ENCODE data around the gene CHRDL1.

The CHRDL1 gene

DNA sequence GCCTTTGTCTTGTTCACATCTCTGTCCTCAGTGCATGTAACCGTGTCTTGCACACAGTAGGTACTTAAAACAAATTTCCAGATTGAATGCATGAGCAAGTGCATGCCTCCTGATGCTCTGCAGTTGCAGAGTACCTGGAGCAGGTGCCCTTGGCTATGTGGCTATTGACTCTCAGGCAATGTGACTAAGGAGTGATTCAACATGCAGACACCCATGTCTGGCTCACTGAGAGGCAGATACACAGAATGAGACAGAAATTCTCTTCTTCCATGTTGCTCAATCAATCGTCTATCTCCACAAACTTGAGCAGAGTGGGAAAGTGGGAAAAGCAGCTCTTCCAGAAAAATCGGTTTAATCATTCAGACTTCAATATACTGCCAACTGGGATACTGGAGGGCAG, 111.0 kb downstream of the CHRDL1 start:
- no peak for DNase-seq (ENCODE audit: low read depth, low spot score)
- Histone ChIP-seq H3K9ac (ENCODE audit: insufficient read length, low read depth) (no peak overlapping the region), H3K36me3 (ENCODE audit: insufficient read depth, insufficient read length, low read length) (no peaks in the 10 kb centered on the region), H3K4me1 (ENCODE audit: insufficient read depth, insufficient read length) (no peaks in the 10 kb centered on the region), H3K9me3 (ENCODE audit: insufficient read depth, low read length) (no peaks in the 10 kb centered on the region), H3K27me3 (ENCODE audit: insufficient read depth, insufficient read length) (no peaks in the 10 kb centered on the region), H3K4me3 (ENCODE audit: insufficient read length, low read depth) (no peak overlapping the region)
- no peak for TF ChIP-seq SUZ12 (IDR thresholded peaks at IDR 0.05; ENCODE audit: extremely low read depth, insufficient read depth, insufficient read length)
- TF ChIP-seq YY1 (IDR thresholded peaks at IDR 0.05; ENCODE audit: insufficient read depth, insufficient read length), result no peak
- no peak for TF ChIP-seq ZNF274 (IDR thresholded peaks at IDR 0.05; ENCODE audit: low read depth, low read length)

DNA sequence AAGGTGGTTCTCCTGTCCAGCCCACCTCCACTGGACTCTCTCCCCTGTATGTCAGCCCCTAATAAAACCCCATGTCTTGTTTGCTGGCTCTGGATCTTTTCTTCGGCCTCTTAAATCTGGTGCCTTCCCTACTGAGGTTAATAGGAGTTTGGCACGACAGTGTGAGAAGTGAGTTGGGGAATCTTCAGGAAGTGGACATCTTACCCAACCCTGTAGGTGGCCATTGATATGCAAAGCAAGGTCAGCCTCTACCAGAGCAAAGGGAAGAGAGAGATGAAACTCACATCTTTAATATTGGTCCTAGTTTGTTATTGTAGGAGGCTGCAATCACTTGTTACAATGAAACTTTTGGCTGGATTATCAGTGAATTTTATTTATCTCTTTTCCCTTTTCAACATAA, 111.7 kb downstream of the CHRDL1 start:
- no peaks in the 10 kb centered on the region for H3K27me3 ChIP-seq (ENCODE audit: insufficient read depth, insufficient read length)
- no peak overlapping the region for H3K9ac ChIP-seq (ENCODE audit: insufficient read length, low read depth)
- H3K4me1 ChIP-seq (ENCODE audit: insufficient read depth, insufficient read length), result no peaks in the 10 kb centered on the region
- no peak for TF ChIP-seq SUZ12 (IDR thresholded peaks at IDR 0.05; ENCODE audit: extremely low read depth, insufficient read depth, insufficient read length)
- TF ChIP-seq YY1 (IDR thresholded peaks at IDR 0.05; ENCODE audit: insufficient read depth, insufficient read length), result no peak
- TF ChIP-seq ZNF274 (IDR thresholded peaks at IDR 0.05; ENCODE audit: low read depth, low read length), result no peak
- H3K9me3 ChIP-seq (ENCODE audit: insufficient read depth, low read length), result no peaks in the 10 kb centered on the region
- no peaks in the 10 kb centered on the region for H3K36me3 ChIP-seq (ENCODE audit: insufficient read depth, insufficient read length, low read length)
- no peak overlapping the region for H3K4me3 ChIP-seq (ENCODE audit: insufficient read length, low read depth)
- peak; percentile 32 for DNase-seq (ENCODE audit: low read depth, low spot score)

DNA sequence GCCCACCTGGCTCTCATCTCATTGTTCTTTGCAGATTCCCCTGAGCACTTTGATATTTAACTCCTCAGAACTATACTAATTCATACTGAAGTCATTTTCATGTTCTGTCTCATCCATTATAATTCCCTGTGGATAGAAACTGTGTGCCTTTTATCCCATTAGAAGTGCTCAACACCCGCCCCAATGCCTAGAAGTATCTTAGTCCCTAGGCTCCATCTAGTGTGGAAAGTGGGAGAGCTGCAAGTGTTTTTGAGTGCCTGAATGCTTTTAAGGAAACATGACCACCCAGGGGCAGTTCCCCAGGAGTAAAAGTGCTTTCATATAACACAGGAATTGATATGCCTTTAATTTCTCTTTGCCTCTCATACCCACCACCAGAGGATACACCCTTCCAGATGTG, 117.0 kb downstream of the CHRDL1 start:
- no peak for TF ChIP-seq YY1 (IDR thresholded peaks at IDR 0.05; ENCODE audit: insufficient read depth, insufficient read length)
- TF ChIP-seq SUZ12 (IDR thresholded peaks at IDR 0.05; ENCODE audit: extremely low read depth, insufficient read depth, insufficient read length), result no peak
- no peak for TF ChIP-seq ZNF274 (IDR thresholded peaks at IDR 0.05; ENCODE audit: low read depth, low read length)
- no peak for DNase-seq (ENCODE audit: low read depth, low spot score)
- Histone ChIP-seq H3K27me3 (ENCODE audit: insufficient read depth, insufficient read length) (no peaks in the 10 kb centered on the region), H3K4me1 (ENCODE audit: insufficient read depth, insufficient read length) (no peaks in the 10 kb centered on the region), H3K9me3 (ENCODE audit: insufficient read depth, low read length) (no peaks in the 10 kb centered on the region), H3K9ac (ENCODE audit: insufficient read length, low read depth) (no peak overlapping the region), H3K36me3 (ENCODE audit: insufficient read depth, insufficient read length, low read length) (no peaks in the 10 kb centered on the region), H3K4me3 (ENCODE audit: insufficient read length, low read depth) (no peak overlapping the region)

DNA sequence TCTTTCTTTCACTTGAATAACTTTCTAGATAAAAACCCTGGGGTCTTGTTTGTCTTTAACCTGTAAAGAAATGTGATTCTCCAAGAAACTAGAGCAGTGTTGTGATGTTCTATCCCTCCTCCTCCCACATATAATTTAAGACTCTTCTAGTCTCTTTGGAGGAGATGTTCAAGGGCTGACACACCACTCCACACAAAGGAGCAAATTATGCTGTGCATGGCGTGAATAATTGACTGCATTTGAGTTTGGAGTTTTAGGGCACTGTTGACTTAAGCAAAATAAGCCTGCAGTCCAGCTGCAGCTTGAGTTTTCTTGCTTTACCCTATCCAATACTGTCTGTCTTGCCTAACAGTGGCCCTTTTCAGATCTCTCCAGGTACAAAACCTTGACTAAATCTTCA, 119.7 kb downstream of the CHRDL1 start:
- DNase-seq (ENCODE audit: low read depth, low spot score), result no peak
- Histone ChIP-seq H3K9ac (ENCODE audit: insufficient read length, low read depth) (no peak overlapping the region), H3K27me3 (ENCODE audit: insufficient read depth, insufficient read length) (no peaks in the 10 kb centered on the region), H3K4me3 (ENCODE audit: insufficient read length, low read depth) (no peak overlapping the region), H3K4me1 (ENCODE audit: insufficient read depth, insufficient read length) (no peaks in the 10 kb centered on the region), H3K36me3 (ENCODE audit: insufficient read depth, insufficient read length, low read length) (no peaks in the 10 kb centered on the region), H3K9me3 (ENCODE audit: insufficient read depth, low read length) (no peaks in the 10 kb centered on the region; the same call in 1 of the 2 replicates)
- no peak for TF ChIP-seq SUZ12 (IDR thresholded peaks at IDR 0.05; ENCODE audit: extremely low read depth, insufficient read depth, insufficient read length)
- no peak for TF ChIP-seq ZNF274 (IDR thresholded peaks at IDR 0.05; ENCODE audit: low read depth, low read length)
- no peak for TF ChIP-seq YY1 (IDR thresholded peaks at IDR 0.05; ENCODE audit: insufficient read depth, insufficient read length)

DNA sequence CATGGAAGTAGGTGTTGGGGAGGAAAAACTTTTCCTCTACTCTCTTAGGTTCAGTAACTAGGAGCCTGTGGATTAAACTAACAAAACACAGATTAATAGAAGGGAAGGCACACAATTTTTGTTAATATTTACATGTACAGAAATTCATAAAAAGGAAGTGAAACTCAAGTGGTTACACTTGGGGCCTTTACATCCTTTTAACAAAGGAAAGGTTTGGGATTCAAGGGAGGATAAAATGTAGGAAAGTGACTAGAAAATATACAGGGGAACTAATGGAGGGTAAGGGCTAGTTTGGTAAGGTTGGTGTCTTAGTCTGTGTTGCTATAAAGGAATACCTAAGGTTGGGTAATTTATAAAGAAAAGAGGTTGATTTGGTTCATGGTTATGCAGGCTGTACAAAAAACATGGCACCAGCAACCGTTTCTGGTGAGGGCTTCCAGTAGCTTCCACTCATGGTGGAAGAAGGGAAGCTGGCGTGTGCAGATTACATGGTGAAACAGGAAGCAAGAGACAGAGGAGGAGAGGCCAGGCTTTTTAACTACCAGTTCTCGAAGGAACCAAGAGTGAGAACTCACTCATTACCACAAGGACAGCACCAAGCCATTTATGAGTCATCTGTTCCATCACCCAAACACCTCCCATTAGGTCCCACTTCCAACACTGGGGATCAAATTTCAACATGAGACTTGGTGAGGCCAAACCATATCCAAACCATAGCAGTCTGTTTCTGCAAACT, 124.4 kb downstream of the CHRDL1 start:
- TF ChIP-seq YY1 (IDR thresholded peaks at IDR 0.05; ENCODE audit: insufficient read depth, insufficient read length) (no peak), SUZ12 (IDR thresholded peaks at IDR 0.05; ENCODE audit: extremely low read depth, insufficient read depth, insufficient read length) (no peak), ZNF274 (IDR thresholded peaks at IDR 0.05; ENCODE audit: low read depth, low read length) (no peak)
- DNase-seq (ENCODE audit: low read depth, low spot score), result no peak
- H3K4me1 ChIP-seq (ENCODE audit: insufficient read depth, insufficient read length), result no peaks in the 10 kb centered on the region
- H3K9ac ChIP-seq (ENCODE audit: insufficient read length, low read depth), result no peak overlapping the region
- no peaks in the 10 kb centered on the region; the same call in 1 of the 2 replicates for H3K9me3 ChIP-seq (ENCODE audit: insufficient read depth, low read length)
- no peak overlapping the region for H3K4me3 ChIP-seq (ENCODE audit: insufficient read length, low read depth)
- no peaks in the 10 kb centered on the region for H3K27me3 ChIP-seq (ENCODE audit: insufficient read depth, insufficient read length)
- H3K36me3 ChIP-seq (ENCODE audit: insufficient read depth, insufficient read length, low read length), result no peaks in the 10 kb centered on the region

DNA sequence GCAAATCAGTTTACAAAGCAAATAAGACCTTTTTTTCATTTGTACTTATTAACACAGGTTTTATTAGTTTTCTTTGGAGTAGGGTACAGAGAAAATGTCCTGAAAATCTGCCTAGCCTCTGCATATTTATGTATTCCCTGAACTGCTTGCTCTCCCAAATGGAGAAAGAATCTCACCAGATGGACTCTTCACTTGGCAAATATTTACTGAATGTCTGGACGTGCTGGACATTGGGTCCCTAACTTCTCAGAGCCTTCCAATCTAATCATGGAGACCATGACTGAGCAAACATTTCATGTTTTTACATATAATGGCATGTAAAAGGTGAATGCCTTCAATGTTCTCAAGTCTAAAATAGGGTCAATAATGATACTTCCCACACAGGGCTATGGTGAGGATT, 126.0 kb downstream of the CHRDL1 start:
- H3K36me3 ChIP-seq (ENCODE audit: insufficient read depth, insufficient read length, low read length), result no peaks in the 10 kb centered on the region
- H3K9ac ChIP-seq (ENCODE audit: insufficient read length, low read depth), result no peak overlapping the region
- no peak for TF ChIP-seq YY1 (IDR thresholded peaks at IDR 0.05; ENCODE audit: insufficient read depth, insufficient read length)
- TF ChIP-seq SUZ12 (IDR thresholded peaks at IDR 0.05; ENCODE audit: extremely low read depth, insufficient read depth, insufficient read length), result no peak
- TF ChIP-seq ZNF274 (IDR thresholded peaks at IDR 0.05; ENCODE audit: low read depth, low read length), result no peak
- no peaks in the 10 kb centered on the region for H3K4me1 ChIP-seq (ENCODE audit: insufficient read depth, insufficient read length)
- H3K4me3 ChIP-seq (ENCODE audit: insufficient read length, low read depth), result no peak overlapping the region
- H3K27me3 ChIP-seq (ENCODE audit: insufficient read depth, insufficient read length), result no peaks in the 10 kb centered on the region
- no peaks in the 10 kb centered on the region; the same call in 1 of the 2 replicates for H3K9me3 ChIP-seq (ENCODE audit: insufficient read depth, low read length)
- DNase-seq (ENCODE audit: low read depth, low spot score), result no peak

DNA sequence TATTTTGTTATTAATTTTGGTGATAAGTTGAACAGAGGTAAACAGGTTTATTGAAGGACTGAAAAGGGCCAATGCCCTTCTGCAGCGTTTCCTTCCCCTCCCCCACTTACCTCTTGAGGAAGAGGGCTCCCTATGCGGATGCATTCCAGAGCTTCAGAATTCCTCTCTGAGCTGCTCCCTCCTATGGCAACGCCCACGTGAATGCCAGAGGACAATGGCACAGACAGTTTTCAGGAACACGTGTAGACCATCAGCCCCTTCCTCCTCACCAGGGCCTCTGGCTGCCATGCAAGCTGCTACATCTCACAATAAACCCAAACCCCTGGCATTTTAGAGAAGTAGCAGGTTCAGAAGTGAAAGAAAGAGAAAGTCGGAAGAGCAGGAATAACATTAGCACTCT, 127.9 kb downstream of the CHRDL1 start:
- Histone ChIP-seq H3K4me3 (ENCODE audit: insufficient read length, low read depth) (no peak overlapping the region), H3K9ac (ENCODE audit: insufficient read length, low read depth) (no peak overlapping the region), H3K9me3 (ENCODE audit: insufficient read depth, low read length) (no peaks in the 10 kb centered on the region; the same call in 1 of the 2 replicates), H3K4me1 (ENCODE audit: insufficient read depth, insufficient read length) (no peaks in the 10 kb centered on the region), H3K27me3 (ENCODE audit: insufficient read depth, insufficient read length) (no peaks in the 10 kb centered on the region), H3K36me3 (ENCODE audit: insufficient read depth, insufficient read length, low read length) (no peaks in the 10 kb centered on the region)
- DNase-seq (ENCODE audit: low read depth, low spot score), result peak; percentile 87
- TF ChIP-seq ZNF274 (IDR thresholded peaks at IDR 0.05; ENCODE audit: low read depth, low read length) (no peak), SUZ12 (IDR thresholded peaks at IDR 0.05; ENCODE audit: extremely low read depth, insufficient read depth, insufficient read length) (no peak), YY1 (IDR thresholded peaks at IDR 0.05; ENCODE audit: insufficient read depth, insufficient read length) (no peak)

All from NT2/D1 (cell line).